NCI-H748 (cell line): ENCODE results near the gene ABLIM2.
A peak's percentile ranks its signal among the peaks of the same experiment; 100 is the strongest.

ENCODE experiments used
- DNase-seq: peaks from one replicate; lab custom pipeline; 2025; ENCODE audit not compliant: unreplicated experiment; lab: John Stamatoyannopoulos, UW

Gene ABLIM2

GRCh38 chr4:8073206-8073863 lies 85.3 kb downstream of the ABLIM2 start:
- no peak for DNase-seq

GRCh38 chr4:8072235-8072968 lies 86.2 kb downstream of the ABLIM2 start:
- no peak for DNase-seq

- DNase-seq: no peak
Measured at GRCh38 chr4:8071766-8072165, 86.8 kb downstream of the ABLIM2 start.

- peak; percentile 6 for DNase-seq
Measured at GRCh38 chr4:8070736-8071718, 87.6 kb downstream of the ABLIM2 start.

GRCh38 chr4:8069102-8069752 lies 89.4 kb downstream of the ABLIM2 start:
- DNase-seq: no peak

- no peak for DNase-seq
Measured at GRCh38 chr4:8067945-8068896, 90.4 kb downstream of the ABLIM2 start.

GRCh38 chr4:8067274-8067936 lies 91.2 kb downstream of the ABLIM2 start:
- DNase-seq: no peak

GRCh38 chr4:8066336-8066931 lies 92.2 kb downstream of the ABLIM2 start:
- no peak for DNase-seq

- DNase-seq: no peak
Measured at GRCh38 chr4:8063974-8064563, 94.5 kb downstream of the ABLIM2 start.

GRCh38 chr4:8061573-8061972 lies 97.0 kb downstream of the ABLIM2 start:
- no peak for DNase-seq

GRCh38 chr4:8061145-8061544 lies 97.5 kb downstream of the ABLIM2 start:
- no peak for DNase-seq

GRCh38 chr4:8060632-8061031 lies 98.0 kb downstream of the ABLIM2 start:
- no peak for DNase-seq

GRCh38 chr4:8058031-8058479 lies 100.6 kb downstream of the ABLIM2 start:
- no peak for DNase-seq

GRCh38 chr4:8055206-8055605 lies 103.4 kb downstream of the ABLIM2 start:
- no peak for DNase-seq

GRCh38 chr4:8053688-8054449 lies 104.7 kb downstream of the ABLIM2 start:
- no peak for DNase-seq

GRCh38 chr4:8052160-8052691 lies 106.4 kb downstream of the ABLIM2 start:
- DNase-seq: no peak

- peak; percentile 30 for DNase-seq
Measured at GRCh38 chr4:8051644-8052043, 107.0 kb downstream of the ABLIM2 start.
